Measurements from ENCODE around the gene VPS26B.
"Not testable (repeated sequence)": the region's sequence is repeated elsewhere in the genome, so short reads cannot be mapped to it uniquely, and the experiment has no call there.

The VPS26B gene

GRCh38 chr11:134282121-134283045 is 57.9 kb downstream of the VPS26B start:
- Histone ChIP-seq H3K9me3 (ENCODE audit: severe bottlenecking) (peaks cover 4% of the 10 kb centered on the region), H3K27ac (no peak overlapping the region), H3K4me3 (ENCODE audit: low read depth, low read length) (no peak overlapping the region), H3K27me3 (ENCODE audit: insufficient read depth, low read depth, severe bottlenecking) (no peaks in the 10 kb centered on the region), H3K36me3 (no peaks in the 10 kb centered on the region)
- no peak for DNase-seq
- no peak for TF ChIP-seq CTCF (IDR thresholded peaks at IDR 0.05; ENCODE audit: low read depth, low read length)

- H3K27me3 ChIP-seq (ENCODE audit: insufficient read depth, low read depth, severe bottlenecking): no peaks in the 10 kb centered on the region
- H3K27ac ChIP-seq: no peak overlapping the region
- peaks cover 1% of the 10 kb centered on the region for H3K9me3 ChIP-seq (ENCODE audit: severe bottlenecking)
- DNase-seq: no peak
- H3K4me3 ChIP-seq (ENCODE audit: low read depth, low read length): no peak overlapping the region
- no peak for TF ChIP-seq CTCF (IDR thresholded peaks at IDR 0.05; ENCODE audit: low read depth, low read length)
- H3K36me3 ChIP-seq: no peaks in the 10 kb centered on the region
Measured at GRCh38 chr11:134283461-134284230, 59.2 kb downstream of the VPS26B start.

GRCh38 chr11:134284349-134284748 is 59.9 kb downstream of the VPS26B start:
- H3K4me3 ChIP-seq (ENCODE audit: low read depth, low read length); H3K27me3 ChIP-seq (ENCODE audit: insufficient read depth, low read depth, severe bottlenecking); DNase-seq; H3K36me3 ChIP-seq; H3K9me3 ChIP-seq (ENCODE audit: severe bottlenecking); H3K27ac ChIP-seq: not testable (repeated sequence)

- DNase-seq: no peak
- Histone ChIP-seq H3K27me3 (ENCODE audit: insufficient read depth, low read depth, severe bottlenecking) (no peaks in the 10 kb centered on the region), H3K9me3 (ENCODE audit: severe bottlenecking) (no peaks in the 10 kb centered on the region), H3K4me3 (ENCODE audit: low read depth, low read length) (no peak overlapping the region), H3K27ac (no peak overlapping the region), H3K36me3 (no peaks in the 10 kb centered on the region)
- TF ChIP-seq CTCF (IDR thresholded peaks at IDR 0.05; ENCODE audit: low read depth, low read length): no peak
Measured at GRCh38 chr11:134287561-134287960, 63.1 kb downstream of the VPS26B start.

GRCh38 chr11:134288486-134288885 is 64.0 kb downstream of the VPS26B start:
- H3K36me3 ChIP-seq: no peaks in the 10 kb centered on the region
- no peak for DNase-seq
- no peak for TF ChIP-seq CTCF (IDR thresholded peaks at IDR 0.05; ENCODE audit: low read depth, low read length)
- no peaks in the 10 kb centered on the region for H3K27me3 ChIP-seq (ENCODE audit: insufficient read depth, low read depth, severe bottlenecking)
- no peaks in the 10 kb centered on the region for H3K9me3 ChIP-seq (ENCODE audit: severe bottlenecking)
- H3K27ac ChIP-seq: no peak overlapping the region
- no peak overlapping the region for H3K4me3 ChIP-seq (ENCODE audit: low read depth, low read length)

- Histone ChIP-seq H3K9me3 (ENCODE audit: severe bottlenecking) (no peaks in the 10 kb centered on the region), H3K27me3 (ENCODE audit: insufficient read depth, low read depth, severe bottlenecking) (no peaks in the 10 kb centered on the region), H3K4me3 (ENCODE audit: low read depth, low read length) (no peak overlapping the region), H3K36me3 (no peaks in the 10 kb centered on the region), H3K27ac (no peak overlapping the region)
- no peak for DNase-seq
- TF ChIP-seq CTCF (IDR thresholded peaks at IDR 0.05; ENCODE audit: low read depth, low read length): no peak
Measured at GRCh38 chr11:134289167-134289566, 64.7 kb downstream of the VPS26B start.
